OCI-LY1 (cell line): ENCODE data around the gene PRR27.

Experiments
- H2AFZ ChIP-seq: fragments of 200-600 bp; sonication (generic), shearing (Covaris generic); 2 replicates; pipeline ENCODE4 v1.6.0; 2014; ENCODE audit warnings: antibody characterized with exemption, mild to moderate bottlenecking, low read length
- H3F3A ChIP-seq: fragments of 200-600 bp; sonication (generic), shearing (Covaris generic); 2 replicates; pipeline ENCODE4 v1.6.0; 2014; ENCODE audit warnings: mild to moderate bottlenecking, antibody characterized with exemption, low read length, moderate library complexity; ENCODE audit not compliant: insufficient read depth
- H3K27ac ChIP-seq: fragments of 200-600 bp; sonication (generic); 2 replicates; pipeline ENCODE4 v1.5.1; 2014; ENCODE audit warnings: low read length, mixed run types, mild to moderate bottlenecking, low read depth; ENCODE audit not compliant: poor library complexity, severe bottlenecking
- H3K27me3 ChIP-seq: fragments of 200-600 bp; sonication (generic); 2 replicates; pipeline ENCODE4 v1.6.0; 2014; ENCODE audit warnings: antibody characterized with exemption, mild to moderate bottlenecking, low read length, moderate library complexity; ENCODE audit not compliant: insufficient read depth
- H3K36me3 ChIP-seq: fragments of 200-600 bp; sonication (generic); 2 replicates; pipeline ENCODE4 v1.6.1; 2014; ENCODE audit warnings: mild to moderate bottlenecking, antibody characterized with exemption, low read length, moderate library complexity, mixed read lengths; ENCODE audit not compliant: insufficient read depth
- H3K4me1 ChIP-seq: fragments of 200-600 bp; sonication (generic); 2 replicates; pipeline ENCODE4 v1.5.1; 2014; ENCODE audit warnings: mild to moderate bottlenecking, low read length, moderate library complexity; ENCODE audit not compliant: insufficient read depth, severe bottlenecking
- H3K4me2 ChIP-seq: fragments of 200-600 bp; sonication (generic), shearing (Covaris generic); 2 replicates; pipeline ENCODE4 v1.6.1; 2014; ENCODE audit warnings: low read length
- H3K4me3 ChIP-seq: fragments of 200-600 bp; sonication (generic); 2 replicates; pipeline ENCODE4 v1.5.1; 2014; ENCODE audit warnings: low read length, low read depth, mild to moderate bottlenecking, mixed read lengths; ENCODE audit not compliant: poor library complexity, severe bottlenecking
- H3K79me2 ChIP-seq: fragments of 200-600 bp; shearing (Covaris generic); 2 replicates; pipeline ENCODE4 v1.6.1; 2016; ENCODE audit warnings: mixed run types, low read length, mixed read lengths; ENCODE audit not compliant: insufficient read depth
- H3K9ac ChIP-seq: fragments of 200-600 bp; sonication (generic), shearing (Covaris generic); 2 replicates; pipeline ENCODE4 v1.6.1; 2014; ENCODE audit warnings: mild to moderate bottlenecking, low read length, mixed read lengths
- H3K9me2 ChIP-seq: fragments of 200-600 bp; sonication (generic), shearing (Covaris generic); 2 replicates; pipeline ENCODE4 v1.6.1; 2014; ENCODE audit warnings: low read depth, mild to moderate bottlenecking, low read length, mixed read lengths
- H3K9me3 ChIP-seq: fragments of 200-600 bp; shearing (Covaris generic); 2 replicates; pipeline ENCODE4 v1.6.1; 2014; ENCODE audit warnings: low read length, mixed read lengths
- H4K20me1 ChIP-seq: fragments of 200-600 bp; sonication (generic), shearing (Covaris generic); 2 replicates; pipeline ENCODE4 v1.6.0; 2016; ENCODE audit warnings: mild to moderate bottlenecking, low read length; ENCODE audit not compliant: insufficient read depth
- EZH2 ChIP-seq: fragments of 200-600 bp; sonication (generic), shearing (Covaris generic); IDR thresholded peaks from 2 replicates; pipeline ENCODE4 v1.8.0; 2017; ENCODE audit warnings: borderline replicate concordance, mixed run types, mild to moderate bottlenecking, antibody characterized with exemption, low read length, moderate library complexity, mixed read lengths
- TF ChIP-seq, protein P1 (sequence below): fragments of 200-600 bp; sonication (generic), shearing (Covaris generic); IDR thresholded peaks from 2 replicates; pipeline ENCODE4 v1.5.1; 2017; ENCODE audit warnings: mild to moderate bottlenecking, antibody characterized with exemption, low read length, moderate library complexity, mixed read lengths

Gene PRR27

DNA sequence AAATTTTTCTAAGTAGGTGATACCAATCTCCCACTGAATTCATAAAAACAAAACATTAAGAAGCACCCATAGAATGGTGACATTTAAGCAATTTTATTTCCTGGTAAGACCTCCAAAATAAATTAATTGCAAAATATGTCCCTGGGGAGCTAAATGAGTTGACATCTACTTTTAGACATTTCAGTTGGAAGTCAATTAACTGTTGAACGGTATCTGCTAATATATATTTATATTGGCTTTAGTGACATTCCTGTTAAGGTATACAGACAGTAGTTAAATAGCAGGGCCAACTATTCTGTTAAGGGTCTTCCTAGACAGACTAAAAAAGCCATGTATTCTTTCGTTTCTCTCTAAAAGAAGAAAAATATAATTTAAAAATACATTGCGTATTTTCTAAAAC, at the start of gene PRR27:
Gene PRR27 (plus strand): TSS at position 301 of the 400 bp plus-strand sequence. CDS start 139 bp downstream, outside the sequence.
- no peak within 1 kb of the TSS for H3K27ac ChIP-seq
- H3K4me2 ChIP-seq, result no peak within 1 kb of the TSS
- no peak within 1 kb of the TSS for H3K4me3 ChIP-seq
- no peaks in the 10 kb centered on the region for H3K79me2 ChIP-seq
- no peaks in the 10 kb centered on the region for H3K9me3 ChIP-seq
- H3K36me3 ChIP-seq, result no peaks in the 10 kb centered on the region
- no peaks in the 10 kb centered on the region for H4K20me1 ChIP-seq
- H3K27me3 ChIP-seq, result no peaks in the 10 kb centered on the region
- H3F3A ChIP-seq, result no peaks in the 10 kb centered on the region
- TF ChIP-seq EZH2, result no peak
- TF ChIP-seq, protein P1, sequence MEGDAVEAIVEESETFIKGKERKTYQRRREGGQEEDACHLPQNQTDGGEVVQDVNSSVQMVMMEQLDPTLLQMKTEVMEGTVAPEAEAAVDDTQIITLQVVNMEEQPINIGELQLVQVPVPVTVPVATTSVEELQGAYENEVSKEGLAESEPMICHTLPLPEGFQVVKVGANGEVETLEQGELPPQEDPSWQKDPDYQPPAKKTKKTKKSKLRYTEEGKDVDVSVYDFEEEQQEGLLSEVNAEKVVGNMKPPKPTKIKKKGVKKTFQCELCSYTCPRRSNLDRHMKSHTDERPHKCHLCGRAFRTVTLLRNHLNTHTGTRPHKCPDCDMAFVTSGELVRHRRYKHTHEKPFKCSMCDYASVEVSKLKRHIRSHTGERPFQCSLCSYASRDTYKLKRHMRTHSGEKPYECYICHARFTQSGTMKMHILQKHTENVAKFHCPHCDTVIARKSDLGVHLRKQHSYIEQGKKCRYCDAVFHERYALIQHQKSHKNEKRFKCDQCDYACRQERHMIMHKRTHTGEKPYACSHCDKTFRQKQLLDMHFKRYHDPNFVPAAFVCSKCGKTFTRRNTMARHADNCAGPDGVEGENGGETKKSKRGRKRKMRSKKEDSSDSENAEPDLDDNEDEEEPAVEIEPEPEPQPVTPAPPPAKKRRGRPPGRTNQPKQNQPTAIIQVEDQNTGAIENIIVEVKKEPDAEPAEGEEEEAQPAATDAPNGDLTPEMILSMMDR, result no peak
- H3K4me1 ChIP-seq, result no peaks in the 10 kb centered on the region
- no peaks in the 10 kb centered on the region for H3K9me2 ChIP-seq
- H3K9ac ChIP-seq, result no peak within 1 kb of the TSS
- H2AFZ ChIP-seq, result no peak within 1 kb of the TSS

DNA sequence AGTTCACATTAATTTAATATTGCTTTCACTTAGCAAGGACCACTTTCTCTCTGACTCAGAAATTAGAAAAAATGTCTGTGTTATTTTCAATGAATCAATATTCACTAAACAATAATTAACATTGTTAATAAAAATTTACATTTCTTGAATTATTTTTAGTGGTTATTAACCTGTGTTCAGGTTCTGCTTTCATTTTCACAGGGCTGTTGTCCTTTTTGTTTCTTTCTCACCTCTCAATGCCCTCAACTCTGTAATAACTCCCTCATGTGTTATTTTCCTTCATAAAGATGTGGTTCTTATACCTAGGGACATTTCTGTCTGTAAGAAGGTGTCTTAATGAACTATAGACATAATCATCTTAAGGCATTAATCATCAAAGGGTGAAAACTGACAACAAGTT, 43.1 kb upstream of the PRR27 start:
- Histone ChIP-seq H3K9me2 (no peaks in the 10 kb centered on the region), H3K4me2 (no peak overlapping the region), H3K79me2 (no peaks in the 10 kb centered on the region), H3K4me1 (no peaks in the 10 kb centered on the region), H3K27ac (no peak overlapping the region), H3K9ac (no peak overlapping the region), H4K20me1 (no peaks in the 10 kb centered on the region), H3K27me3 (no peaks in the 10 kb centered on the region), H3K4me3 (no peak overlapping the region), H2AFZ (no peak overlapping the region), H3K9me3 (no peaks in the 10 kb centered on the region), H3F3A (no peaks in the 10 kb centered on the region), H3K36me3 (no peaks in the 10 kb centered on the region)
- TF ChIP-seq, protein P1, result no peak
- TF ChIP-seq EZH2, result no peak

GRCh38 chr4:70113656-70114055, 40.4 kb upstream of the PRR27 start:
- Histone ChIP-seq H3K9ac (no peak overlapping the region), H3K27ac (no peak overlapping the region), H3K4me1 (no peaks in the 10 kb centered on the region), H3K4me3 (no peak overlapping the region), H3K36me3 (no peaks in the 10 kb centered on the region), H4K20me1 (no peaks in the 10 kb centered on the region), H2AFZ (no peak overlapping the region), H3K79me2 (no peaks in the 10 kb centered on the region), H3K9me2 (no peaks in the 10 kb centered on the region), H3F3A (no peaks in the 10 kb centered on the region), H3K27me3 (no peaks in the 10 kb centered on the region), H3K4me2 (no peak overlapping the region), H3K9me3 (no peaks in the 10 kb centered on the region)
- no peak for TF ChIP-seq EZH2
- TF ChIP-seq, protein P1, result no peak
